WI38 (cell line): ENCODE data around the gene SYTL1.
A peak's percentile ranks its signal among the peaks of the same experiment; 100 is the strongest.

Source experiments
- H3K4me3 ChIP-seq: 2 replicates; pipeline ENCODE4 v1.5.1; 2011; ENCODE audit warnings: low read depth, mild to moderate bottlenecking, control low read depth, low read length
- CTCF ChIP-seq: IDR thresholded peaks from 2 replicates; pipeline ENCODE4 v1.5.1; 2012; ENCODE audit warnings: low read depth, mild to moderate bottlenecking, control low read depth, low read length

Gene SYTL1

GRCh38 chr1:27397749-27398148, 55.9 kb downstream of the SYTL1 start:
- no peak for TF ChIP-seq CTCF
- H3K4me3 ChIP-seq, result no peak overlapping the region

- no peak for TF ChIP-seq CTCF
- no peak overlapping the region for H3K4me3 ChIP-seq
Measured at GRCh38 chr1:27398405-27399149, 56.8 kb downstream of the SYTL1 start.

GRCh38 chr1:27399251-27400025, 57.6 kb downstream of the SYTL1 start:
- TF ChIP-seq CTCF, result no peak
- no peak overlapping the region for H3K4me3 ChIP-seq

- TF ChIP-seq CTCF, result no peak
- H3K4me3 ChIP-seq, result no peak overlapping the region
Measured at GRCh38 chr1:27400082-27400962, 58.5 kb downstream of the SYTL1 start.

- no peak overlapping the region for H3K4me3 ChIP-seq
- no peak for TF ChIP-seq CTCF
Measured at GRCh38 chr1:27400963-27401341, 59.1 kb downstream of the SYTL1 start.

- peak; percentile 53 for TF ChIP-seq CTCF
- H3K4me3 ChIP-seq, result no peak overlapping the region
Measured at GRCh38 chr1:27402349-27402754, 60.5 kb downstream of the SYTL1 start.
